Measurements from ENCODE around the gene C6orf163. TPM values are rescaled to one million over a fixed set of nuclear protein-coding genes. Genes with fewer than 3 reads are reported as not detected.

Gene C6orf163
- total and polyA plus RNA-seq, 2 of the 13 experiments (the other 11 are each of a cell fraction or from before 2014, with no cell fraction given) = 0.62 to 1.8 TPM

GRCh38 chr6:87393026-87393622, 48.5 kb downstream of the C6orf163 start (continued):
- TF ChIP-seq ARID5B (CRISPR knock-in tag; IDR thresholded peaks at IDR 0.05) (0 out of 2 replicates have a peak, but pooled peaks have one; percentile 12), RAD21 (CRISPR knock-in tag; IDR thresholded peaks at IDR 0.05) (peak; percentile 55; the same call in 1 of the 2 replicates), ZNF563 (CRISPR knock-in tag; IDR thresholded peaks at IDR 0.05) (no peak)

GRCh38 chr6:87395431-87395830, 50.8 kb downstream of the C6orf163 start:
- BruUV-seq (replicated peaks) = no TSS peak

More at GRCh38 chr6:87395431-87395830, 50.8 kb downstream of the C6orf163 start:
- Histone ChIP-seq H4K20me1 (ENCODE audit: insufficient read depth, low read length) (no peaks in the 10 kb centered on the region), H3K9ac (ENCODE audit: insufficient read depth, low read depth, low read length) (no peak overlapping the region), H3K36me3 (replicated peaks in 1 of 2; ENCODE audit: control insufficient read depth in 1 of 2, insufficient read depth in 2 of 2, low read length in 2 of 2) (no peaks in the 10 kb centered on the region), H3K27ac (ENCODE audit: extremely low read length, insufficient read depth, low read length) (no peak overlapping the region), H3K4me1 (ENCODE audit: insufficient read depth, low read length) (no peaks in the 10 kb centered on the region), H3K4me2 (ENCODE audit: low read depth, low read length) (no peak overlapping the region), H3K9me3 (ENCODE audit: low read length) (no peaks in the 10 kb centered on the region), H3K4me3 (replicated peaks in 1 of 3; ENCODE audit: insufficient read depth in 1 of 3, low read depth in 2 of 3, low read length in 3 of 3) (no peak overlapping the region), H3K27me3 (ENCODE audit: control insufficient read depth in 1 of 2, insufficient read depth in 2 of 2, low read length in 2 of 2) (no peaks in the 10 kb centered on the region; a peak in 1 of 5 replicates), H3K79me2 (ENCODE audit: insufficient read depth, low read length) (no peaks in the 10 kb centered on the region), H2AFZ (ENCODE audit: low read length) (no peak overlapping the region)
- intact Hi-C loops (cut with micrococcal nuclease; ENCODE audit: unreplicated experiment) = no loop called here
- CTCF ChIA-PET (ENCODE audit: low intra/inter-chr PET ratio, low total read pairs) = no interaction called here
- 60% methylated on average over 2 of the region's 2 CpGs for WGBS (ENCODE audit: low lambda C conversion rate)
- TF ChIP-seq SP1 (IDR thresholded peaks at IDR 0.05) (no peak), SP1 (CRISPR knock-in tag; IDR thresholded peaks at IDR 0.05) (no peak), CEBPG (CRISPR knock-in tag; IDR thresholded peaks at IDR 0.05) (no peak), ZNF839 (CRISPR knock-in tag; IDR thresholded peaks at IDR 0.05; ENCODE audit: borderline replicate concordance) (no peak)
- POLR2A ChIA-PET = no interaction called here
- in situ Hi-C loops (cut with HindIII; ENCODE audit: extremely low pct_ligation_motif_present, low pct_unique_long_range_greater_than_20kb) = no loop called here
- ATAC-seq (no peak), FAIRE-seq (no peak), DNase-seq (ENCODE audit: low spot score) (no peak)
